ENCODE results near the gene UTRN.
A peak's percentile ranks its signal among the peaks of the same experiment; 100 is the strongest.

The UTRN gene

GRCh38 chr6:144314003-144314485, 28.9 kb downstream of the UTRN start:
- no peak for DNase-seq (ENCODE audit: low spot score)

GRCh38 chr6:144314562-144314961, 29.4 kb downstream of the UTRN start:
- DNase-seq (ENCODE audit: low spot score), result no peak

- no peak for DNase-seq (ENCODE audit: low spot score)
Observed at GRCh38 chr6:144315226-144315980, 30.3 kb downstream of the UTRN start.

GRCh38 chr6:144315981-144316861, 31.1 kb downstream of the UTRN start:
- DNase-seq (ENCODE audit: low spot score), result no peak

GRCh38 chr6:144316862-144317195, 31.7 kb downstream of the UTRN start:
- DNase-seq (ENCODE audit: low spot score), result no peak

- no peak for DNase-seq (ENCODE audit: low spot score)
Observed at GRCh38 chr6:144317736-144318135, 32.6 kb downstream of the UTRN start.

- no peak for DNase-seq (ENCODE audit: low spot score)
Observed at GRCh38 chr6:144319211-144319610, 34.1 kb downstream of the UTRN start.

GRCh38 chr6:144320741-144321140, 35.6 kb downstream of the UTRN start:
- no peak for DNase-seq (ENCODE audit: low spot score)

GRCh38 chr6:144321839-144322591, 36.9 kb downstream of the UTRN start:
- no peak for DNase-seq (ENCODE audit: low spot score)

GRCh38 chr6:144325232-144325631, 40.1 kb downstream of the UTRN start:
- no peak for DNase-seq (ENCODE audit: low spot score)

- no peak for DNase-seq (ENCODE audit: low spot score)
Observed at GRCh38 chr6:144326393-144326792, 41.3 kb downstream of the UTRN start.

GRCh38 chr6:144327081-144327480, 41.9 kb downstream of the UTRN start:
- no peak for DNase-seq (ENCODE audit: low spot score)

- DNase-seq (ENCODE audit: low spot score), result peak; percentile 49
Observed at GRCh38 chr6:144330017-144330987, 45.2 kb downstream of the UTRN start.

- no peak for DNase-seq (ENCODE audit: low spot score)
Observed at GRCh38 chr6:144331491-144331969, 46.4 kb downstream of the UTRN start.

GRCh38 chr6:144332177-144332576, 47.0 kb downstream of the UTRN start:
- no peak for DNase-seq (ENCODE audit: low spot score)

GRCh38 chr6:144334150-144334708, 49.1 kb downstream of the UTRN start:
- no peak for DNase-seq (ENCODE audit: low spot score)
